NCI-H748 treated with DMSO at 0.1 percent for 48 hours (cell line): ENCODE data around the gene NUDT2.
"Not testable (repeated sequence)": the region's sequence is repeated elsewhere in the genome, so short reads cannot be mapped to it uniquely, and the experiment has no call there.

Source experiments
- DNase-seq: peaks from one replicate; lab custom pipeline; 2025; lab: John Stamatoyannopoulos, UW

NUDT2 gene

DNA sequence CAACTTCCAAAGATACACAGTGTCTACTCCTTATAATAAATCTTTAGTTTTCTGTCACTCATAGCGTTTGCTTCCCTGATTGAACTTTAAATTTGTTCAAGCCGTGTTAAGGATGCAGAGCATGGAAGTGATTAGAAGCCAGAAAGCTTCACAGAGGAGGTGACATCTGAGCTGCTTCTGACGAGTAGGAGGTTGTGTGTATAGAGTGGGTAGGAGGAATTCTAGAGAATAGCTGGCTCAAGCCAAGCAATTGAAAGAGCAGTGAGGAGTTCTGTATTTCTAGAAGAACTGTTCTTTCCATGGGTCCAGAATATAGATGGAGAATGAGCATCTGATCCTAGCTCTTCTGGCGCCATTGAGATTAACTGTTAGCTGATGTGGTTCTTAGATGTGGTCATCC, 6.0 kb downstream of the NUDT2 start:
- DNase-seq = no peak

DNA sequence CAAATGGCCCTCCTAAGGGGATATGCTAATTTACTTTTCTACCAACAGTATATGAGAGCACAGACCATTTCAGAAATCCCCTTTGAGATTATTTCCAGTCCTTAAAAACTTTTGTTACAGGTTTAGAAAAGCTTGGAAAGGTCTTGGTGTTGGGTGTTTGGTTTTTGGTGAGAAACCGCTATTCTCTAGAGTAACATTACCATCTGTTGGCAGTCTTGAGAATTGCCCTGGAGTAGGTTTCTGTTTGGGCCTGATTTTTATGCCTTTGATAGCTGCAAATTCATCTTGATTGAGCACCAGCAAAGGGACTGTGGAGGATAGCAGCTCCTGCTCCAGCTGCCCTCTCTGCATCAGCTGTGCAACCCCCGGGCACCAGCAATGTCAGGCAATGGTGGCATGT, 8.0 kb downstream of the NUDT2 start:
- no peak for DNase-seq

DNA sequence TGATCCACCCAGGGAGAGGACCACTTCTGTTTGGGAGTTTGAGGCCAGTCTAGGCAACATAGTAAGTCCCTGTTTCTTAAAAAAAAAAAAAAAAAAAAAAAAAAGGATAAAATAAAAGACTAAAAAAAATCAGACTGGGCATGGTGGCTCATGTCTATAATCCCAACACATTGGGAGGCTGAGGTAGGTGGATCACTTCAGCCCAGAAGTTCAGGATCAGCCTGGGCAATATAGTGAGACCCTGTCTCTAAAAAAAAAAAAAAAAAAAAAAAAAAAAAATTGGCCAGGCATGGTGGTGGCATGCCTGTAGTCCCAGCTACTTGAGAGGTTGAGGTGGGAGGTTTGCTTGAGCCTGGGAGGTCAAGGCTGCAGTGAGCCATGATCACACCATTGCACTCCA, 8.7 kb downstream of the NUDT2 start:
- DNase-seq = not testable (repeated sequence)

DNA sequence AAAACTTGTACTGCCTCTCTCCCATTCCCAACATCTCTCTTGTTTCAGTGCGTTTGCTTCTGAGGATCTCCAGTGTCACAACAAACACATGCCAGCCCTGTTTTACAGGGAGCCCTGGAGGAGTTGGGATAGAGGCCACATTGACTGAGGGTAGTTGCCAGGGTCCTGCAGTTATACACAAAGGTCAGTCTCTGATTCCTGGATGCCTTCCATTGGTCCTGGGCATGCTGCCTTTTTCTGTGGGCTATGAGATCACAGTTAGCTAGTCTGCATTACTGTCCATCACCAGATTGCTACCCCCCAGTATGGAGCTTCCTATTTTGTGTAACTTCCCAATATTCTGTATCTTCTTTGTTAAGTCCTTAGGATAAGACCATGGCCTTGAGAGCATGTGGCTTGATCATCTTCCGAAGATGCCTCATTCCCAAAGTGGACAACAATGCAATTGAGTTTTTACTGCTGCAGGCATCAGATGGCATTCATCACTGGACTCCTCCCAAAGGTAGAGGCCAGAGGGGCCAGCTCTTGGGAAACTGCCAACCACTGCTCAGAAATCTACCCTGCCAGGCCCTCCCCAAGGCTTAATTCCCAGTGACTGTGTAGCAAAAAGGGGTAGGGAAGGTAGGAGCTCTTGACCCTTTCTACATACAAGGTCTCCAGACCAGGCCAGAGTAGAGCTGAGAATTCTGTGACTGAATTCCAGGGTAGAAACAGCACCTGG, 9.5 kb downstream of the NUDT2 start:
- DNase-seq = no peak

DNA sequence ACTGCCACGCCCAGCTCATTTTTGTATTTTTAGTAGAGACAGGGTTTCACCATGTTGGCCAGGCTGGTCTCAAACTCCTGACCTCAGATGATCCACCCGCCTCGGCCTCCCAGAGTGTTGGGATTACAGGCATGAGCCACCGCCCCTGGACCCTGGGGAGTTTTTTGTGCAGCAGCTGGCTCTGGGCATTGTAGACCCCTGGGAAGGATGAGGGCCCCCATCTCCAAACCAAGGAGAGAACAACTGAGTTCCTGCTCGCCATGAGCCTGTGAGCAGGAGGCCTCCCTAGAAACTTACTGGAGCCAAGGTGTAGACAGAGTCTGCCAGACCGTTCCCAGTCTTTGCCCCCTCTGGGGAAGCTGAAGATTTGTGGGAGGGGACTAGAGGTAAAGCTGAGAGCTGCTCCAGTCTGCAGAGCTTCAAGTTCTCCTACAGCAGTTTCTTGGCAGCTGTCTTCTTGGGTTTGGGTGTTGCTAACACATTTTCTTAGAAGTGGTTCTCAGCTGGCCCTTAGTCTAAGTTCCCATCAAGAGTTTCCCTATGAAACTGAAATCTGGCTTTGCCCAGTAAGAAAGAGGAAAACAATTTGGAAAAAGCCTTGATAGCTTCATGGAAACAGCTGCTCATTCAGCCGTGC, 12.4 kb downstream of the NUDT2 start:
- DNase-seq = no peak

DNA sequence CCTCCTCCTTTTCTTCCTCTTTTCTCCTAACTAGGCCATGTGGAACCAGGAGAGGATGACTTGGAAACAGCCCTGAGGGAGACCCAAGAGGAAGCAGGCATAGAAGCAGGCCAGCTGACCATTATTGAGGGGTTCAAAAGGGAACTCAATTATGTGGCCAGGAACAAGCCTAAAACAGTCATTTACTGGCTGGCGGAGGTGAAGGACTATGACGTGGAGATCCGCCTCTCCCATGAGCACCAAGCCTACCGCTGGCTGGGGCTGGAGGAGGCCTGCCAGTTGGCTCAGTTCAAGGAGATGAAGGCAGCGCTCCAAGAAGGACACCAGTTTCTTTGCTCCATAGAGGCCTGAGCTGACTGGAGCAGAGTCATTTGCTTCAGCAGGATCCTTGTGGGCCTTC, 13.7 kb downstream of the NUDT2 start:
- no peak for DNase-seq

DNA sequence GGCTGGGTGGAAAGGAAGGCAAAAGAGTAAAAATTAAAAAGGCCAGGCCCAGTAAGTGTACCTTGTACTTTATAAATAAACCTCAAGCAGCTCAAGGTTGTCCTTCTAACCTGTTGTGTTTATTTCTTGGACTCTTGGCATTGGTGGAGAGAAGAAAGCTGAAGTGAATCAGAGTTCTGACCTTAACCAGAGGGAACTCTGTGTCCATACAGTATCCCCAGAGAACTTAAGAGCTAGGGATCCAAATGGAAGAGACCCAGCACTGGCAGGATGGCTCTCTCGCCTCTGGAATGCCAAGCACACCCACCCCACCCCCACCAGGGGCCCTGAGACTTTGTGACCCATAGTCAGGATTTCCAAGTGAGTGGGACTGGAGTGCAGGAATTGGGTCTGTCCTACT, 14.2 kb downstream of the NUDT2 start:
- DNase-seq = no peak

DNA sequence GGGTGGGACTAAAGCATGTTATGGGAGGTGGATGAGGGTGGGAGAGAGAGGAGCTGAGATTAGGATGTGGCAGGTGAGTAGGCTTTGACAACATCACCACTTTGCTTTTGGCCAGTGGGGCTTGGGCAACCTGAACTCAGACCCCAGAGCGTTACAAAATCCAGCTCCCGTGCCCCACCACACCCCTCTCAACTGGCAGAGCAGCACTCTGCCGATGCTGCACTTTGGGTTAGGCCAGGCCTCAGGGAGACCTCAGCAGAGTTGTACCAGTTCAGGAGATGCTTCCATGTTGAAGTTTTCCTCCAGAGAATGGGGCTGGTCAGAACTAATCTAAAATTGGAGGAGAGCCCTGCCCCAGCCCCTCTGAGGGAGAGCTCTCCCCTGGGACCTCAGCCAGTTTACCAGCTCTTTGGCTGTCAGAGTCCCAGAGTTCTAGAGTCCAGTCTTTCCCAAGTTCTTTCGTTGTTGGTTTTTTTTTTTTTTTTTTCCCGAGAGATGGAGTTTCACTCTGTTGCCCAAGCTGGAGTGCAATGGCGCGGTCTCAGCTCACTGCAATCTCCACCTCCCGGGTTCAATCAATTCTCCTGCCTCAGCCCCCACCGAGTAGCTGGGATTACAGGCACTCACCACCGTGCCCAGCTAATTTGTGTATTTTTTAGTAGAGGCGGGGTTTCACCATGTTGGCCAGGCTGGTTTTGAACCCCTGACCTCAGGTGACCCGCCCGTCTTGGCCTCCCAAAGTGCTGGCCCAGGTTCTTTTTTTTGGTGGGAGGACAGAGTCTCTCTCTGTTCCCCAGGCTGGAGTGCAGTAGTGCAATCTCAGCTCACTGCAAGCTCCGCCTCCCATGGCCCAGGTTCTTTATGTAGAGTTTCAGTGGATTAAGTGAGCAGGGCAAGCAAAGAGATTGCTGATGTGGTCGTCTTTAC, 17.8 kb downstream of the NUDT2 start:
- DNase-seq = no peak

DNA sequence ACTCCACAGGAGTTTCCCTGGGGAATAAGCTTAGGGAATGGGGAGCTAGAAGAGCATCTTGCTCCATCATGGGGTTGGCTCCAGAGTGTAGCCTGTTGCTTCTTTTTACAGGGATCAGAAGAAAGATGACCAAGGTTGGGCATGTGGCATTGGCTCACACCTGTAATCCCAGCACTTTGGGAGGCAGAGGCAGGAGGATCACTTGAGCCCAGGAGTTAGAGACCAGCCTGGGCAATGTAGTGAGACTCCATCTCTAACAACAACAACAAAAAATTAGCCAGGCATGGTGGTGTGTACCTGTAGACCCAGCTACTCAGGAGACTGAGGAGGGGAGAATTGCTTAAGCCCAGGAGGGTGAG, 18.4 kb downstream of the NUDT2 start:
- DNase-seq = no peak

DNA sequence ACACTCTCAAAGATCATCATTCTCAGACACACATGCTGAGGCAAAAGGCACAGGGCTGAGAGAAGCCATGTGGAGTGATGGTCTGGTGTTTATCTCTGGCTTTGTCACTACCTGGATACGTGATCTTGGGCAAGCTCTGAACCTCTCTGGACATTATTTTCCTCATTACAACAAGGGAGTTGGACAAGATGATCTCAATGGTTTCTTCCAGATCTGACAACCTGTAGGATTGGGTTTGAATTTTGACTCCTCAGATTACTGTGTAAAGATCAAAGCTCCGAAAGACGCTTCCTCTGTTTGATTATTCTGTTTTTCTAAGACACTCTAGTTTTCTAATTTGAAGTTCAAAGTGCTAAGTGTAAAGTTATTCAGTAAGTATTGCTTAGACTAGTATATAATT, 20.0 kb downstream of the NUDT2 start:
- no peak for DNase-seq

DNA sequence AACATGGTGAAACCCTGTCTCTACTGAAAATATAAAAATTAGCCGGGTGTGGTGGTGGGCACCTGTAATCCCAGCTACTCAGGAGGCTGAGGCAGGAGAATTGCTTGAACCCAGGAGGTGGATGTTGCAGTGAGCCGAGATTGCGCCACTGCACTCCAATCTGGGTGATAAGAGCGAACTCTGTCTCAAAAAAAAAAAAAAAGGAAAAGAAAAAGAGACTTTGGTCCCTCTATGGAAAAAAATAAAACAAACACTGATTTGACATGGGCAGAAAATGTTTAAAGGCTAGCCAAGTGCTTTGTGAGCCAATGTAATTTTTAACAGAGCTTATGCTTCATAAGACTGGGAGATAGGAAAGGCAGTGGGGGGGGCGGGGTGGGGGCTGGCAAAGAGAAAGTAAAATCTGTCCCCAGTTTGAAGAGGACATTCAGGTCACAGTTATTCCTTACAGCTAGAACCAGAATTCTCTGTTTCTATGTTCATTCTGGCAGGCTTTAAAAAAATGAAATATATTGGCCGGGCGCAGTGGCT, 22.8 kb downstream of the NUDT2 start:
- not testable (repeated sequence) for DNase-seq

DNA sequence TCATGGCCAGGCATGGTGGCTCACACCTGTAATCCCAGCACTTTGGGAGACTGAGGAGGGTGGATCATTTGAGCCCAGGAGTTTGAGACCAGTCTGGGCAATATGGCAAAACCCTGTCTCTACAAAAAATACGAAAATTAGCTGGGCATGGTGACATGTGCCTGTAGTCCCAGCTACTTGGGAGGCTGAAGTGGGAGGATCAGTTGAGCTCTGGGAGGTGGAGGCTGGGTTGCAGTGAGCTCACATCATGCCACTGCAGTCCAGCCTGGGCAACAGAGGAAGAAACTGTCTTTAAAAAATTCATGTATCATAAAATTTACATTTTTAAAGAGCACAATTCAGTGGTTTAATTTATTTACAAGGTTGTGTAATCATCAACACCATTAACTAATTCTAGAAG, 23.6 kb downstream of the NUDT2 start:
- DNase-seq = not testable (repeated sequence)

DNA sequence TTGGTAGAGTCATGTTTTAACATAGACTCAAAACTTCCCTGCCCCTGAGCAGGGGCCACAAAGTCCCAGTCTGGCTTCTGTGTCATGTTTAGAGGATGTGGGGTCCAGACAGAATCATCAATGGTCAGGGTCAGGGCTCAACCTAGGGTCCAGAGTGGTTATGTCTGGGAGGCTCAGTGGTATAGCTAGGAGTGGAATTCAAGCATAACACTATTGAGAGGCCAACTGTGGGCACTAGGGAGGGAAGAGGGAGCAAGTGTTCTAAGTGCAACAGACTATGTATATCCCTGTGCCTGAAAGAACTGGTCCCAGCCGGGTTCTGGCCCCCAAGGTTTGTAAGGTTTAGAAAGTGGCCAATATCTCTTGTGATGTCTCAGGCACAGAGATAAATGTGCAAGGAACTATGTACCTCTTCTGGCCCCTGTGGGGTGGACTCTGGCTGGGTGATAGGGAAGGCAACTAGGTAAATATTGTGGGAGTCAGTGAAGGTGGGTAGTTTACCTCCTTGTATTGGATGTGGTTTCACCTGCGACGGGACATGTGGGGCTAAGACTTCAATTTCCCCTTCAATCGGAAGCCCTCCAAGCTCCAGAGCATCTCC, 33.3 kb downstream of the NUDT2 start:
- DNase-seq = no peak

DNA sequence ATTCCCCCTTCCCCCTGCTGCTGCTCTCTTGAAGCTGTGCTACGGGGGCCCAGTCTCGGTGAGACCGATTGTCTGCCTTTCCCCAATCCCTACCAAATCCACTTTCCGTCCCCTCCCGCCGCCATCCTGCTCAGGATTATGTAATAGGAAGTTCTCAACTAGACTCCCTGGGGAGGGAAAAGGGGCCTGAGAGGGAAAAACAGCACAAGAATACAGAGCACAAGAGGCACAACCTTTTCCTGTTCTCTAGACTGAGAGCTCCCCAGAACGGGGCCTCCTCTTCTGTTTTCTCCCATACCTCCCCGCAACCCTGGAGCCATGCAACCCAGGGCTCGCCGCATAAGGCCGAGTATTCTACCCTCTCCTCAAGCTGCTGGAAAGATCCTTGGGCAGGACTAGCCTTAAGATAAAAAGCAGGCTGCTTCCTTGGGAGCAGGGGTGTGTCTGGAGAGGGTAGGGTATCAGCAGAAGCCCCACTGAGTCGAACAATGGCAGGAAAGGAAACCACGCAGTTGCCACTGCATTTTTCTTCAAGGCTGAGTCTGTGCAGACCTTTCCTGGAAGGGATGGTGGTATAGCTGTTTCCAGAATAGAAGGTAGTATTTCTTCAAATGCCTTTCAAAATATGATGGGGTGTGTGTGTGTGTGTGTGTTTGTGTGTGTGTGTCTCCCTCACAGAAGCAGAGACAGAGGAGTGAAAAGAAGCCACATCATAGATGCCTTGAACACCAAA, 34.4 kb downstream of the NUDT2 start:
- no peak for DNase-seq

DNA sequence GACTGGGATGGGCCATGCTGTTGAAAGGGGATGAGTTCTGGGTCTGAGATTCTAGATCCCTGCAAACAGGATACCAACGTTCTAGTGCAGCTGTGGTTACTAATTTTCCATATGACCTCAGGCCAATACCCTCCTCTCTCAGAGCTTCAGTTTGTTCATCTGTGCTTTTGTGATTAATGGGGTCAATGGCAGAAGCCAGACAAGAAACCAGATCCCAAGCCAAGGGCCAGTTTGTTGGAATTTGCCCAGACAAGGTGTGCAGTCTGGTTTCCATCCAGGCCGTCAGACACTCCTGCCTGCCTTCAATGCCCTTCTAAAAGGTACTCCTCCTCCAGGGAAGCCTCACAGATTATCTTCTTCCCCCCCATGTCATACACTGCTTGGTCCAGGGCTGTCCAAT, 35.9 kb downstream of the NUDT2 start:
- no peak for DNase-seq

DNA sequence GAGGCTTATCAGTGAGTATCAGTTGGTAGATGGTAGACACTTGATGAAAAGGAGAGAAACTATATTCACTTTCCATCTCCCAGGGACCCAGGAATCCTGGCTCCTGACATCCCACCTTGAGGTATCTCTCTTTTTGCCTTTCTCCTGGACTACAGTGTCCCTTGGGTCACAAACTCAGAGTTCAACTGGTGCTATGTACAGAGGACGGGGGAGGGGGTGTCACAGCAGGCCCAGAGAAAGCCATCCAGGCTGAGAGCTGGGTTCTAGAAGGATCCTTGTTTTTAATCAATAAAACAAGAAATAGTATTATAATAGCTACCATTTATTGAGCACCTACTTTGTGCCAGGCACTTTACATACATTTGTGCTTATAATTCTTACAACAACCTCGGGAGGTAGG, 37.0 kb downstream of the NUDT2 start:
- DNase-seq = no peak

DNA sequence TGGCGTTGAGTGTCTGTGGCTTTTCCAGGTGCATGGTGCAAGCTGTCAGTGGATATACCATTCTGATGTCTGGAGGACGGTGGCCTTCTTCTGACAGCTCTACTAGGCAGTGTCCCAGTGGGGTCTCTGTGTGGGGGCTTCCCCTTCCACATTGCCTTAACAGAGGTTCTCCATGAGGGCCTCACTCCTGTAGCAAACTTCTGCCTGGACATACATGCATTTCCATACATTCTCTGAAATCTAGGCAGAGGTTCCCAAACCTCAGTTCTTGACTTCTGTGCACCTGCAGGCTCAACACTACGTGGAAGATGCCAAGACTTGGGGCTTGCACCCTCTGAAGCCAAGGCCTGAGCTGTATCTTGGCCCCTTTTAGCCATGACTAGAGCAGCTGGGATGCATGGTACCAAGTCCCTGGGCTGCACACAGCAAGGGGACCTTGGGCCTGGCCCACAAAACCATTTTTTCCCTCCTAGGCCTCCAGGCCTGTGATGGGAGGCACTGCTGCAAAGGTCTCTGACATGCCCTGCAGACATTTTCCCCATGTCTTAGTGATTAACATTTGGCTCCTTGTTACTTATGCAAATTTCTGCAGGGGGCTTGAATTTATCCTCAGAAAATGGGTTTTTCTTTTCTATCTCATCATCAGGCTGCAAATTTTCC, 38.5 kb downstream of the NUDT2 start:
- not testable (repeated sequence) for DNase-seq

DNA sequence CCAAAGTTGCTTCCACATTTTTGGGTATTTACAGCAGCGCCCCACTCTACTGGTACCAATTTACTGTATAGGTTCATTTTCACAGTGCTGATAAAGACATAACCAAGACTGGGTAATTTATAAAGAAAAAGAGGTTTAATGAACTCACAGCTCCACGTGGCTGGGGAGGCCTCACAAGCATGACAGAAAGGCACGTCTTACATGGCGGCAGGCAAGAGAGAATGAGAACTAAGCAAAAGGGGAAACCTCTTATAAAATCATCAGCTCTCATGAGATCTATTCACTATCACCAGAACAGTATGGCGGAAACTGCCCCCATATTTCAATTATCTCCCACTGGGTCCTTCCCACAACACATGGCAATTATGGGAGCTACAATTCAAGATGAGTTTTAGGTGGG, 39.4 kb downstream of the NUDT2 start:
- not testable (repeated sequence) for DNase-seq

DNA sequence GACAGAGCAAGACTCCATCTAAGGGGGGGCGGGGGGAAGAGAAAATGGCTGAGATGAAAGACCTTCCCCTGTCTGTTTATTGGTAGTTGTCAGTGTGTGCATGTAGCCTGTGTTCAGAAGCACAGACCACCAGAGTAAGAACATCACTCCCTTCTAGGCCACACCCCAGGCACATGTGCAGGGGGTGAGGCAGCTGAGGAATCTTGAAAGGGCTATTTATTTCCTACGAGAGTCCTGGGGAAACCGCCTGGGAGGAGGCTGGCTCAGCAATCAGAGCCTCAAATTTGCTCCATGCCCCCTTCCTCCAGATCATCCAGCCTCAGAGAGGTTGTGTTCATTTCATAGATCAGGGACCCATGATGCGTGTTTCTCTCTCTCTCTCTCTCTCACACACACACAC, 40.3 kb downstream of the NUDT2 start:
- DNase-seq = no peak

DNA sequence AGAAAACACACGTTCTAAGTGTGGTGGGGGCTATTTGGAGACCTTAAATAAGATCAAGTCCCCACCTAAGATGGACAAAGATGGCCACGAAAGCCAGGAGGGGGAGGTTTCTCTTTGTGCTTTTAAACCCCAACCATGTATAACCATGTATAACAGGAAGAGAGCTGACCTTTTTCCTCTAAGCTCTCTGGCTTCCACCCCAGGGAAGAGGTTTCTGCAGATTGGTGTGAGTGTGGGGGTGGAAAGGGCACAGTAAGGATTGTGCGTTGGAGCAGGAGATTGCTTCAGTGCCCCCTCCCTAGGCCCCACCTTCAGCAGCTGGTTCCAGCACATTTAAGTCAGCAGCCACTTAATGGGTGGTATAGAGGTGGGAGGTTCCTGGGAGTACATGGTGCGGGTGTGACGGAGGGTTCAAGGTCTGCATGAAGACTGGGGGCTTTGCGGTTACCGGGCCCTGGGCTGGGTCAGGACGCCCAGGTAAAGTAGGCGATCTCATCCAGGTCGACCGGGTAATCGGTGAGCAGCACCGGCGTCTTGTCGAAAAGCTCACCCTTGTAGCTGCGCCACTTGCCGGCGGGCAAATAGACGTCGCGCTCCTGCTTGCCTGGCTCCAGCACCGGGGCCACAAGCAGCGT, 41.1 kb downstream of the NUDT2 start:
- DNase-seq = no peak
